HG03196 (cell line): ENCODE results near the gene GLG1.
"Not testable (repeated sequence)": the region's sequence is repeated elsewhere in the genome, so short reads cannot be mapped to it uniquely, and the experiment has no call there.

Source experiments
- ATAC-seq: cut with Tn5 transposase; IDR thresholded peaks from one replicate; pipeline ENCODE4 v1.9.1; 2021; ENCODE audit not compliant: unreplicated experiment

The GLG1 gene

GRCh38 chr16:74575807-74576643, 30.9 kb downstream of the GLG1 start:
- ATAC-seq, result no peak

- no peak for ATAC-seq
Observed at GRCh38 chr16:74575175-74575806, 31.6 kb downstream of the GLG1 start.

- ATAC-seq, result no peak
Observed at GRCh38 chr16:74574146-74574545, 32.8 kb downstream of the GLG1 start.

GRCh38 chr16:74573622-74574021, 33.3 kb downstream of the GLG1 start:
- no peak for ATAC-seq

DNA sequence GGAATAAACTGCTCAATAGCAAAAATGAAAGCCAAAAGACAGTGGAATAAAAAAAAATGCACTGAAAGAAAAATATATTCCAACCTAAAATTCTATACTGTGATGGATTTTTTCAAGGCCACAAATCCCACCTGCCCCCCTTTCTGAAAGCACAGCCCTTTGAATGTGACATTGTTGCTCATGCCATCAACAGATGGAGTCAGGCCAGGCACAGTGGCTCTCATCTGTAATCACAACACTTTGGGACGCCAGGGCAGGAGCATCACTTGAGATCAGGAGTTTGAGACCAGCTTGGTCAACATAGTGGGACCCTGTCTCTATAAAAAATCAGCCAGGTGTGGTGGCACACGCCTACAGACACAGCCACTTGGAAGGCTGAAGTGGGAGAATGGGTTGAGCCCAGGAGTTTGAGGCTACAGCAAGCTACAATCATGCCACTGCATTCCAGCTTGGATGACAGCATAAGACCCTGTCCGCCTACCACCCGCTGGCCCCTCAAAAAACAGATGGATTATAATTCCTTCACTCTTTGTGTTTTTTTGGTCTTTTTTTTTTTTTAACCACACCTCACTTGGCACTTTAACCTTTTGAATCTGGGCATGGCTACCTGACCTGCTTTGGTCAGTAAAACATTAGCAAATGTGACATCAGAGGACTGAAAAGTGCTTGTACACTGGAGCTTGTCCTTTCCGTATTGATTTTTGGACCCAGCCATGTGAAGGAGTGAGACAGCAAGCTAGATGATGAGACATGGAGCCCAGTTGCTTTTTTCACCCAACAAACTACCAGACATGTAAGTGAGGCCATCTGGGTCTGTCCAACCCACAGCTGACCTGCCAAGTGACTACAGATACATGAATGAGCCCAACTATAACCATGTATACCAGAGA, 36.3 kb downstream of the GLG1 start:
- no peak for ATAC-seq

GRCh38 chr16:74568961-74569631, 37.8 kb downstream of the GLG1 start:
- ATAC-seq, result no peak

- ATAC-seq, result no peak
Observed at GRCh38 chr16:74567901-74568300, 39.0 kb downstream of the GLG1 start.

DNA sequence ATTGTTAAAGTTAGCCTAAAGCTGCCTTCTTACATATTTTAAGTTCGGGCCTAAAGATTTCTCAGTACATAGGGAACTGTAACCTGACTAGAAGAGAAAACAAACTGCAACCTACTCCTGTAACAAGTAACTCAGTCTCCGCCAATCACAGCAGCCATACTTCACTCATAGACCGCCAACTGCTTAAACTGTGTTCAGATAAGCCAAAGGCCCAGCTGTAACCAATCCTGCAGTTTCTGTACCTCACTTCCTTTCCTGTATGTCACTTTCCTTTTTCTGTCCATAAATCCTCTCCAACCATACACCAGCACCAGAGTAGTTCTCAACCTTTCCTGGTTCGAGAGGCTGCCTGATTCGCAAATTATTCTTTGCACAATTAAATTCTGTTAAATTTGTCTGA, 41.5 kb downstream of the GLG1 start:
- no peak for ATAC-seq

GRCh38 chr16:74564451-74564984, 42.4 kb downstream of the GLG1 start:
- ATAC-seq, result no peak

DNA sequence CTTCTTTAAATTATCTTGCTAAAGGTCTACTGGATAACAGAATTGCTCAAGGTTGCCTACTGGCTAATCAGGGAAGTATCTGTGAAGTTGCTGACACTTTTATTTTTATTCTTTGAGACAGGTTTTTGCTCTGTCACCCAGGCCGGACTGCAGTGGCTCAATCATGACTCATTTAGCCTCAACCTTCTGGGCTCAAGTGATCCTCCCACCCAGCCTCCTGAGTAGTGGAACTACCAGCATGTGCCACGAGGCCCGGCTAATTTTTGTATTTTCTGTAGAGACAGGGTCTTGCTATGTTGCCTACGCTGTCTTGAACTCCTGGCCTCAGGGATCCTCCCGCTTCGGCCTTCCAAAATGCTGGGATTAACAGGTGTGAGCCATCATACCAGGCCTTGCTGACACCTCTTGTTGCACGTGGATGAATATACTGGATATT, 43.1 kb downstream of the GLG1 start:
- ATAC-seq, result no peak

DNA sequence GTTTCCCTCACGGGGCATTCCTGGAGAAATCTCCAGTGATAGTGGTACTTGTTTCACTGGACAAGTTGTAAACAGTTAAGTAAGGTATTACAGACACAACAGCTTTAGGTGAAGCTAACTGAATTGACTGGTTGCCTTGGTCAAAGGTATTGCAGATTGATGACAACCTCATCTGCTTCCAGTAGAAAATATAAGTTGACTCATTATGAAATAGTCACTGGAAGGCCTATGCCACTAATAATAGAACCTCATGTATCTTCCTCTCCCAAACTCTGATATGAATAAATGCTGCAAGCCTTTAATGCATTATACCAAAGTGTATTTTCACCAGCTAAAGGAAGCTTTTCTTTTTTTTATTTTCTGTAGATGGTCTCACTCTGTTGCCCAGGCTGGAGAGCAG, 44.8 kb downstream of the GLG1 start:
- ATAC-seq, result no peak

DNA sequence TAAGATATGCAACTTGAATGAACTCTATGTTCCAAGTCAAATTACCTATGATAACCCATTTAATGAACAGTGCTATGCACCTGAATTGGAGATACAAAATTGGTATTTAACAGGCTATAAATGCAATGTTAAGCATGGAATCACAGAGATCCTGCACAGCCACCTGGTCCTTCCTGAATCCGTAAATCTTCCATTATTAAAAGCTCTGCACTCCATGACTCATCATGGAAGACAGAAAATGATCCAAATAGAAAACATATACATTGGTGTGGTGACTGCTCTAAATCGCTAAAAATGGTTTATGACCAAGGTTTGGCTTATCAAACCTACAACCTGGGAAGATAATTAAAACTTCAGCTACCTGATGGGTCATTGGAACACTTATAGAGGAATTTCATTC, 45.3 kb downstream of the GLG1 start:
- no peak for ATAC-seq

- no peak for ATAC-seq
Observed at GRCh38 chr16:74560912-74561311, 46.0 kb downstream of the GLG1 start.

DNA sequence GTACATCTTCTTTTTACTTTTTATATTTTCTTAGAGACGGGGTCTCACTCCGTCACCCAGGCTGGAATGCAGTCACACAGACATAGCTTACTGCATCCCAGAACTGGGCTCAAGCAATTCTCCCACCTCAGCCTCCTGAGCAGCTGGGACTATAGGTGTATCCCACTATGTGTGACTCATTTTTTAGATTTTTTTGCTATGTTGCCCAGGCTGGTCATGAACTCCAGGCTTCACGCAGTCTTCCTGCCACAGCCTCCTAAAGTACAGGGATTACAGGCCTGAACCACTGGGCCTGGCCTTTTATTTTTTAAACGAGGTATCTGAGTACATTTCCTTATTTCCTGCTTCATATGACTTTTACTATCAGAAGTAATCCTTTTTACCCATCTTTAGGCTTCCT, 48.0 kb downstream of the GLG1 start:
- ATAC-seq, result no peak

DNA sequence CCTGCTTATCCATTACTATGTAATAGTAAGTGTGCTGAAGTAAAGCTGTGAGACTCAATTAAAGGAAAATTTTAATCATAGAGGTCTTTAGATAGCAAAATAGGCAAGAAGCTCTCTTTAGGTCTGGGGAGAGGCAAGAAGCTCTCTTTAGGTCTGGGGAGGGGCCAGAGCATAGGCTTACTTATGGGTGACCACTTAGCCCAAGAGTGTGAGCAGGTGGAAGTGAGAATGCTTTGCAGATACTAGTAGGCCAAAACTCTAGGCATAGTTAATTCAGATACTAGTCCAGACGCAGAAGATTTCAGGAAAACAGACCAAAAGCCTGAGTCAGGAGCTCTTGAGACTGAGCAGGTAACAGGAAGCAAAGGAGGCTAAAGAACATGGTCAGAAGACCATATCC, 49.6 kb downstream of the GLG1 start:
- no peak for ATAC-seq

- ATAC-seq, result no peak
Observed at GRCh38 chr16:74556375-74556922, 50.5 kb downstream of the GLG1 start.

DNA sequence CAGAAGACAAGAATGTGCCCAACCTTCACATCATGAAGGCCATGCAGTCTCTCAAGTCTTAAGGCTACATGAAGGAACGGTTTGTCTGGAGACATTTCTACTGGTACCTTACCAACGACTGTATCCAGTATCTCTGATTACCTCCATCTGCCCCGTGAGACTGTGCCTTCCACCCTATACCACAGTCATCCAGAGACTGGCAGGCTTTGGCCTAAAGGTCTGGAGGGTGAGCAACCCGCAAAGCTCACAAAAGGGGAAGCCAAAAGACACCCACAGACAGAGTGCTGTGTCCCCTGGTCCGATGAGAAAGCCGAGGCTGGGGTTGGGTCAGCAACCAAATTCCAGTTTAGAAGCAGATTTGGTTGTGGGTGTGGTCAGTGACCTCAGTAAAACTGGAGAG, 54.6 kb downstream of the GLG1 start:
- ATAC-seq, result not testable (repeated sequence)

- ATAC-seq, result not testable (repeated sequence)
Observed at GRCh38 chr16:74550227-74551019, 56.5 kb downstream of the GLG1 start.

DNA sequence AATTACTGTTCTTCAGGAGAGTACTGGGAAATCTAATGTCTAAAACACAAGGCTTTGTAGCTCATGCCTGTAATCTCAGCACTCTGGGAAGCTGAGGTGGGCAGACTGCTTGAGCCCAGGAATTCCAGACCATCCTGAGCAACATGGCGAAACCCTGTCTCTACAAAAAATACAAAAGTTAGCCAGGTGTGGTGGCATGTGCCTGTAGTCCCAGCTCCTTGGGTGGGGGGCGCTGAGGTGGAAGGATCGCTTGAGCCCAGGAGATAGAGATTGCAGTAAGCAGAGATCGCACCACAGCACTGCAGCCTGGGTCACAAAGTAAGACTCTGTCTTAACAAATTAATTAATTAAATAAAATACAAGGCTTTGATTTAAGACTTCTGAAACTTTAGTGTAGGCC, 60.8 kb downstream of the GLG1 start:
- ATAC-seq, result not testable (repeated sequence)
